Breast epithelium (tissue), 3 donors: Measurements from ENCODE around the gene NTNG1.

ENCODE experiments used
- POLR2AphosphoS5 ChIP-seq, 3 donors: sonication (generic); formaldehyde crosslinking; IDR thresholded peaks; one replicate each; pipeline ENCODE4 v1.6.1; 2017; ENCODE audit warnings: antibody characterized with exemption in 3 of 3
- TF ChIP-seq, protein P1 (sequence below), 3 donors: fragments of 450-650 bp; IDR thresholded peaks; one replicate each; pipeline ENCODE4 v1.5.1; 2016 to 2017; ENCODE audit warnings: antibody characterized with exemption in 3 of 3, mild to moderate bottlenecking in 3 of 3, moderate library complexity in 3 of 3

DNA sequence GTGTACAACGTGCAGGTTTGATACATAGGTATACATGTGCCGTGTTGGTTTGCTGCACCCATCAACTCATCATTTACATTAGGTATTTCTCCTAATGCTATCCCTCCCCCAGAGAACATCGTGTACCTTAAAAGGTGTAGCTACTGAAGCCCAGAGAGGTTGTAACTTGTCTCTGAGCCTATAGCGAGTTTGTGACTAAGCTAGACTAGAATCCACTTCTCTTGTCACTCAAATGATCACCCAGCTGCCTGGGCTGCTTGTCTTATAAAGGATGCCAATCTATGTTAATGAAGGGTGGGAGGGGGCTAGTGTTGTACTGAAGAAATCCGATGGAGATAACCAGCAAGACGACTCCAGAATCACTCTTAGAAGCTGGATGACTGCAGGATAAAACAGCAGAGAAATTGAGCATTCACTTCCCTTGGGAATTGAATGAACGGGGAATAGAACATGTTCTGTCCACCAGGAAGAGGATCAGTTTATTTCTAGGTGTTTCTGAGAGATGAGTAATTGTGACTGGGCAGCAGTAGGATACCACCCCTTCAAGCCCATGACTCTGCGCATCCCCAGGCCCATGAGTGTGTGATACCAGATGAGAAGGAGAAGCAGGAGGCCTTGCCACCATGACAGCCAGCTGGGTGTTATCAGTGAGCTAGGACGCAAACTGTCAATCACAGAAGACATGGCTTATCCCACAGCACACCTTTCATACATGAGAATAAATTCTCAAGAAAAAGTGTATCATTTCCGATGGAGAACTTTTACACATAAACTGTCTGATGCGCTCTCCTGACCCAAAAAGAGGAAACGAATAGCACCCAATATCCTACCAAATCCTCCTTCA is 390.4 kb downstream of the NTNG1 start:
- TF ChIP-seq, protein P1, sequence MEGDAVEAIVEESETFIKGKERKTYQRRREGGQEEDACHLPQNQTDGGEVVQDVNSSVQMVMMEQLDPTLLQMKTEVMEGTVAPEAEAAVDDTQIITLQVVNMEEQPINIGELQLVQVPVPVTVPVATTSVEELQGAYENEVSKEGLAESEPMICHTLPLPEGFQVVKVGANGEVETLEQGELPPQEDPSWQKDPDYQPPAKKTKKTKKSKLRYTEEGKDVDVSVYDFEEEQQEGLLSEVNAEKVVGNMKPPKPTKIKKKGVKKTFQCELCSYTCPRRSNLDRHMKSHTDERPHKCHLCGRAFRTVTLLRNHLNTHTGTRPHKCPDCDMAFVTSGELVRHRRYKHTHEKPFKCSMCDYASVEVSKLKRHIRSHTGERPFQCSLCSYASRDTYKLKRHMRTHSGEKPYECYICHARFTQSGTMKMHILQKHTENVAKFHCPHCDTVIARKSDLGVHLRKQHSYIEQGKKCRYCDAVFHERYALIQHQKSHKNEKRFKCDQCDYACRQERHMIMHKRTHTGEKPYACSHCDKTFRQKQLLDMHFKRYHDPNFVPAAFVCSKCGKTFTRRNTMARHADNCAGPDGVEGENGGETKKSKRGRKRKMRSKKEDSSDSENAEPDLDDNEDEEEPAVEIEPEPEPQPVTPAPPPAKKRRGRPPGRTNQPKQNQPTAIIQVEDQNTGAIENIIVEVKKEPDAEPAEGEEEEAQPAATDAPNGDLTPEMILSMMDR (IDR thresholded peaks at IDR 0.05), result no peak
- no peak for TF ChIP-seq POLR2AphosphoS5 (IDR thresholded peaks at IDR 0.05)
